K562 (cell line): ENCODE data around the gene NUP62. TPM values are rescaled to one million over a fixed set of nuclear protein-coding genes. Genes with fewer than 3 reads are reported as not detected.
A peak's percentile ranks its signal among the peaks of the same experiment; 100 is the strongest.

Experiments used
- ATAC-seq: fragments of 200-7000 bp; cut with Tn5 transposase; 3 replicates; pipeline ENCODE4 v1.9.1; 2020; ENCODE audit warnings: moderate library complexity
- BruUV-seq: library from RNA; stranded (reverse); fragments of 400-500 nt; replicated peaks from 2 replicates; lab custom pipeline; 2021; lab: Mats Ljungman, UMichigan
- CTCF ChIA-PET: fragments of 300-600 bp; formaldehyde crosslinking; extraction: SDS; loops from one replicate; lab custom pipeline; 2021; ENCODE audit warnings: low intra/inter-chr PET ratio; lab: Yijun Ruan, JAX
- POLR2A ChIA-PET: fragments of 300-600, 350-650 bp; sonication (Branson Sonifier 250); formaldehyde crosslinking; extraction: SDS; loops from one replicate; lab custom pipeline; 2021; ENCODE audit warnings: antibody characterized with exemption, inconsistent platforms; lab: Yijun Ruan, JAX
- DNase-seq, 4 experiments: peaks; one replicate each; pipeline versions ENCODE4 v3.0.0 to v3.0.0-alpha.2; 2011 to 2018; ENCODE audit warnings: low spot score in 3 of 4, mixed read lengths in 3 of 4; ENCODE audit errors: extremely low read depth in 1 of 4
- FAIRE-seq: peaks from 2 replicates; lab custom pipeline; 2011; peaks lifted over from hg19 to GRCh38; lab: Jason Lieb, UNC
- H2AFZ ChIP-seq: 2 replicates; pipeline ENCODE4 v1.6.0; 2011; ENCODE audit warnings: low read depth, low read length, control low read depth, inconsistent platforms
- H3K27ac ChIP-seq: fragments of 200-600 bp; 3 replicates; pipeline ENCODE4 v1.8.0; 2011; ENCODE audit warnings: low read depth, mild to moderate bottlenecking, control low read depth, inconsistent platforms, low read length, moderate library complexity, mixed read lengths; ENCODE audit errors: extremely low read depth
- H3K27me3 ChIP-seq, 2 experiments: fragments of 300-600 bp in 1 of 2; 2 replicates in 1 of 2; 3 replicates in 1 of 2; pipeline versions ENCODE4 v1.6.0 to v1.8.0; 2011; ENCODE audit warnings: inconsistent platforms in 2 of 2, low read length in 2 of 2, mild to moderate bottlenecking in 1 of 2, mixed read lengths in 1 of 2, moderate library complexity in 1 of 2; ENCODE audit not compliant: control insufficient read depth in 2 of 2, insufficient read depth in 2 of 2
- H3K36me3 ChIP-seq: fragments of 300-600 bp; 3 replicates; pipeline ENCODE4 v1.8.0; 2011; ENCODE audit warnings: mild to moderate bottlenecking, low read length, inconsistent platforms; ENCODE audit not compliant: control insufficient read depth, insufficient read depth
- H3K4me1 ChIP-seq, 2 experiments: fragments of 200-600 bp in 1 of 2; replicated peaks in 1 of 2; 2 replicates in 1 of 2; 3 replicates in 1 of 2; pipeline versions ENCODE4 v1.5.1 to v1.8.0; 2011; ENCODE audit warnings: inconsistent platforms in 2 of 2, low read length in 2 of 2, mild to moderate bottlenecking in 1 of 2, mixed read lengths in 1 of 2, moderate library complexity in 1 of 2; ENCODE audit not compliant: control insufficient read depth in 2 of 2, insufficient read depth in 2 of 2
- H3K4me2 ChIP-seq: 2 replicates; pipeline ENCODE4 v1.6.1; 2011; ENCODE audit warnings: low read length, control low read depth, inconsistent platforms, mixed read lengths; ENCODE audit not compliant: insufficient read depth
- H3K4me3 ChIP-seq: fragments of 200-600 bp; sonication (generic), shearing (Covaris generic); 2 replicates; pipeline ENCODE4 v1.5.1; 2016; ENCODE audit warnings: control low read depth, inconsistent platforms
- H3K79me2 ChIP-seq: fragments of 200-600 bp; 3 replicates; pipeline ENCODE4 v1.8.0; 2011; ENCODE audit warnings: low read length, inconsistent platforms; ENCODE audit not compliant: control insufficient read depth, insufficient read depth
- H3K9ac ChIP-seq, 2 experiments: 2 replicates each; pipeline versions ENCODE4 v1.6.0 to v1.6.1; 2011; ENCODE audit warnings: low read depth in 2 of 2, low read length in 2 of 2, control low read depth in 1 of 2, inconsistent platforms in 1 of 2, mild to moderate bottlenecking in 1 of 2, mixed read lengths in 1 of 2; ENCODE audit not compliant: insufficient read depth in 1 of 2
- H3K9me1 ChIP-seq: one replicate; pipeline ENCODE4 v1.6.0; 2011; ENCODE audit warnings: inconsistent platforms, mild to moderate bottlenecking, low read length, moderate library complexity; ENCODE audit not compliant: control insufficient read depth, insufficient read depth
- H3K9me3 ChIP-seq: replicated peaks from 2 replicates; pipeline ENCODE4 v1.5.1; 2011; ENCODE audit warnings: low read depth, low read length, inconsistent platforms; ENCODE audit not compliant: control insufficient read depth, insufficient read depth
- H4K20me1 ChIP-seq: replicated peaks from 2 replicates; pipeline ENCODE4 v1.6.1; 2011; ENCODE audit warnings: low read length, inconsistent platforms, mixed read lengths; ENCODE audit not compliant: control insufficient read depth, insufficient read depth
- CXXC5 ChIP-seq: fragments of 250-450 bp; sonication (Bioruptor Pico); IDR thresholded peaks from 2 replicates; pipeline ENCODE4 v1.8.0; 2022; ENCODE audit warnings: inconsistent platforms, mild to moderate bottlenecking, moderate library complexity
- POLR2G ChIP-seq: fragments of 200-400 bp; formaldehyde crosslinking; IDR thresholded peaks from 2 replicates; pipeline ENCODE4 v1.6.1; 2017; ENCODE audit warnings: low read depth, mild to moderate bottlenecking, antibody characterized with exemption, low read length, moderate library complexity
- RBFOX2 ChIP-seq: fragments of 200-400 bp; formaldehyde crosslinking; IDR thresholded peaks from 2 replicates; pipeline ENCODE4 v1.6.1; 2017; ENCODE audit warnings: low read depth, mild to moderate bottlenecking, low read length, moderate library complexity
- WGBS: fragments of 100-300 bp; shearing (Covaris generic); methylation state at CpG from one replicate; pipeline ENCODE4 v1.1.6; 2016; ENCODE audit warnings: low coverage, mixed read lengths; ENCODE audit not compliant: insufficient coverage; ENCODE audit errors: missing lambda C conversion rate; 5-methylcytosine and 5-hydroxymethylcytosine counted together
- in situ Hi-C: fragments of 300-500 bp; cut with MboI; formaldehyde crosslinking; loops from 4 replicates; pipeline ENCODE4 v1.15.0; 2018; ENCODE audit warnings: inconsistent platforms, mixed read lengths
- intact Hi-C: fragments of 100-400 bp; cut with micrococcal nuclease; formaldehyde crosslinking; loops from 2 replicates; pipeline ENCODE4 v1.14.2; 2022
- polyA plus RNA-seq, 8 experiments: library from polyadenylated mRNA; depleted of rRNA in 4 of 8; stranded (reverse) in 5 of 8; unstranded in 3 of 8; fragments of >200 nt; fragmentation: Nextera tagmentation in 2 of 8; fragmentation: Illumina TruSeq in 1 of 8; extraction: Ambion mirVana in 2 of 8; extraction: Trizol in 1 of 8; gene quantifications; 2 replicates each; pipeline versions ENCODE4 v1.2.1 to v1.2.3, GENCODE V29; 2011 to 2014; ENCODE audit warnings: inconsistent platforms in 1 of 8, missing spikeins in 1 of 8
- total RNA-seq, 7 experiments: library from RNA; depleted of rRNA in 6 of 7; stranded (reverse); fragments of >200 nt in 6 of 7; fragmentation: Illumina TruSeq in 2 of 7; extraction: Trizol in 2 of 7; gene quantifications; 2 replicates each; pipeline versions ENCODE4 v1.2.1 to v1.2.3, GENCODE V29; 2011 to 2021; ENCODE audit warnings: low replicate concordance in 1 of 7
- TF ChIP-seq, protein P1 (sequence below): sonication (generic); formaldehyde crosslinking; IDR thresholded peaks from 2 replicates; pipeline ENCODE4 v1.8.1; 2023; ENCODE audit warnings: mild to moderate bottlenecking, missing genetic modification reagents

NUP62 gene
- total and polyA plus RNA-seq, 9 of the 15 experiments (the other 6 are each of a cell fraction or from before 2014, with no cell fraction given), result 16.9 to 109 (median 66.0) TPM

DNA sequence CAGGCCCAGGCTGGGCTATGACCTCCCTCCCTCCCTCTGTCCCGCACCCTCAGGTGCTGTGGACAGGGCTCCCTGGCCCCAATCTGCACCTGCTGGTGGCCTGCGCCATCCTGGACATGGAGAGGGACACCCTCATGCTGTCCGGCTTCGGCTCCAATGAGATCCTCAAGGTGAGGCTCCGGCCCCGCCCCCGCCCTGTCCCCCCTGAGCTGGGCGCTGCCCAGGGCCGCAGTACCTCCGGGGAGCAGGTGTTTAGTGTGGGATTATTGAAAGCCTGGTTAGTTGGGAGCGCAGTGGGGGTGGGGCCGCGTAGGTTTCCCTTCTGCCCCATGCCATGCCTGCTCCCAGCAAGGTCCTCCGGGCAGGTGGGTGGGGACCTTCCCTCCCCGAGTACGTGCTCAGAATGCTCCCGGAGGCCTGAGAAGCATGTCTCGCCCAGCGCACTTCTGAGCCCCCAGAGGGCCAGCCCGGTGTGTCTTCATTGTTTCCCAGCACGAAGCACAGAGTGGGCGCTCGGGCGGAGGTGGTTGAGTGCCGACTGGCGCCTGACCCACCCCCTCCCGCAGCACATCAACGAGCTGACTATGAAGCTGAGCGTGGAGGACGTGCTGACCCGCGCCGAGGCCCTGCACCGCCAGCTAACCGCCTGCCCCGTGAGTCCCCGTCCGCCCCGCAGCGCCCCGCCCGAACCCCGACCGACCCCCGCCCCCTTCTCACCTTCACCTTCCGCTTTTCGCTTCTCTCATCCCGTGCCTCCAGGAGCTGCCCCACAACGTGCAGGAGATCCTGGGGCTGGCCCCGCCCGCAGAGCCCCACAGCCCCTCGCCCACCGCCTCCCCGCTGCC is 41.4 kb downstream of the NUP62 start:
- H3K4me1 ChIP-seq, result peaks cover 12 to 56% of the 10 kb centered on the region in 2 experiments
- no peak overlapping the region for H3K4me3 ChIP-seq
- H3K9me3 ChIP-seq, result no peaks in the 10 kb centered on the region
- BruUV-seq, result no TSS peak
- ATAC-seq, result no peak
- intact Hi-C loops (no loop called here), in situ Hi-C loops (no loop called here)
- H3K27me3 ChIP-seq, result no peaks in the 10 kb centered on the region
- TF ChIP-seq, protein P1, sequence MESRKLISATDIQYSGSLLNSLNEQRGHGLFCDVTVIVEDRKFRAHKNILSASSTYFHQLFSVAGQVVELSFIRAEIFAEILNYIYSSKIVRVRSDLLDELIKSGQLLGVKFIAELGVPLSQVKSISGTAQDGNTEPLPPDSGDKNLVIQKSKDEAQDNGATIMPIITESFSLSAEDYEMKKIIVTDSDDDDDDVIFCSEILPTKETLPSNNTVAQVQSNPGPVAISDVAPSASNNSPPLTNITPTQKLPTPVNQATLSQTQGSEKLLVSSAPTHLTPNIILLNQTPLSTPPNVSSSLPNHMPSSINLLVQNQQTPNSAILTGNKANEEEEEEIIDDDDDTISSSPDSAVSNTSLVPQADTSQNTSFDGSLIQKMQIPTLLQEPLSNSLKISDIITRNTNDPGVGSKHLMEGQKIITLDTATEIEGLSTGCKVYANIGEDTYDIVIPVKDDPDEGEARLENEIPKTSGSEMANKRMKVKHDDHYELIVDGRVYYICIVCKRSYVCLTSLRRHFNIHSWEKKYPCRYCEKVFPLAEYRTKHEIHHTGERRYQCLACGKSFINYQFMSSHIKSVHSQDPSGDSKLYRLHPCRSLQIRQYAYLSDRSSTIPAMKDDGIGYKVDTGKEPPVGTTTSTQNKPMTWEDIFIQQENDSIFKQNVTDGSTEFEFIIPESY (CRISPR knock-in tag), result 0 out of 2 replicates have a peak, but pooled peaks have one; percentile 35
- TF ChIP-seq CXXC5 (CRISPR knock-in tag) (no peak), RBFOX2 (peak; percentile 45; the same call in 1 of the 2 replicates), POLR2G (peak; percentile 53)
- H3K9ac ChIP-seq, result peak overlapping the region in 1 of 2 experiments; percentile 43; a peak in 2 of 4 replicates
- ChIA-PET POLR2A (no interaction called here), CTCF (no interaction called here)
- no peak overlapping the region for H2AFZ ChIP-seq
- H3K79me2 ChIP-seq, result no peaks in the 10 kb centered on the region
- peaks cover 21% of the 10 kb centered on the region for H3K36me3 ChIP-seq
- WGBS, result 88% methylated on average over 17 of the region's 54 CpGs
- H3K9me1 ChIP-seq, result peaks cover 3% of the 10 kb centered on the region
- FAIRE-seq, result no peak
- H4K20me1 ChIP-seq, result no peaks in the 10 kb centered on the region
- H3K4me2 ChIP-seq, result no peak overlapping the region
- no peak for DNase-seq
- no peak overlapping the region for H3K27ac ChIP-seq
